ENCODE measurements around the gene UQCC2.

The UQCC2 gene

DNA sequence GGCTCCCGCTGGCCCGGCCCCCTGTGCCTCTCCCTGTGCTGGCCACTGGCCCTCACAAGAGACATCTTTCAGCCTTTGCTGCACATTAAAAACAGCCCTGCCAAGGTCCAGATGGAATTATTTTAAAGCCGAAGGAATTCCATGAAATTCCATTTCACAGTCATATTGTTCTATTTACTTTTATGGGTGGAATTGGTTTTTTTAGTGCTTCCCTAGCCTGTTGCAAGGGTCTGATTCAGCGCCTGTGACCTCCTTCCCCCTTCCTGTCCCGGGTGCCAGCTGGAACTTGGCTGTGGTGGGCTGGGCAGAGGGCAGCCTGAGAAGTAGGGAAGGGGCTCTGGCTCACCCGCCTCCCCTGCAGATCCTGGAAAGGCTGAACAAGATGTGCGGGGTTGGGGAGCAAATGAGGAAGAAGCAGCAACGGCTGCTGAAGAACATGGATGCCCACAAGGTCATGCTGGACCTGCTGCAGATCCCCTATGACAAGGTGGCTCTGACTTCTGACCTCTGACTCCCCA is 34.3 kb downstream of the UQCC2 start:
- Mint-ChIP-seq H3K27me3 (no peaks in the 10 kb centered on the region), H3K4me1 (ENCODE audit: low read depth) (no peaks in the 10 kb centered on the region), H3K27ac (no peak overlapping the region), H3K9me3 (ENCODE audit: low read depth) (no peaks in the 10 kb centered on the region), H3K4me3 (no peak overlapping the region), H3K36me3 (peaks cover 8% of the 10 kb centered on the region)

DNA sequence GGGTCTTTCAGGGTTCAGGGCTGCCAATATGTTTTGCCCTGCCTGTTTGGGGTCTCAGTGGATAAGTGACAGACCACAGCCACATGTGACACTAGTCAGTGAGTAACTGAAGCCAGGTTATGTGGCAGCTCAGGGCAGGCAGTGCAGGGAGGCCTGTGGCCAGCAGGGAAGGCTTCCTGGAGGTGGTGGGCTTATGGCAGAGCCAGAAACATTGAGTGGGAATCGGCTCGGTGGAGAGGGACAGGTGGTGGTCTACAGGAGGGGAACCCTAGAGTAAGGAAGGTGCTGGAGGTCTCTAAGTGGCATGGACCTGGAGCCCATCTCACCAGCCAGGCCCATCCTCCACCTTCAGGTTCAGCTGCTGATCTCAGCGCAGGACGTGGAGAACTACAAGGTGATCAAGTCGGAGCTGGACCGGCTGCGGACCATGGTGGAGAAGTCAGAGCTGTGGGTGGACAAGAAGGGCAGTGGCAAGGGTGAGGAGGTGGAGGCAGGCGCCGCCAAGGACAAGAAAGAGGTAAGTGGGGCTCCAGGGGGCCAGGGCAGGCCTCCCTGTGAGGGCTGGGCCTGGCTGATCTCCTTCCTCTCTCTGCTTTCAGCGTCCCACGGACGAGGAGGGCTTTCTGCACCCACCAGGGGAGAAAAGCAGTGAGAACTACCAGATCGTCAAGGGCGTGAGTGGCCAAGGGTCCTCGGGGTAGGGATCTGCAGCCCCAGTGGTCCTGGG is 34.9 kb downstream of the UQCC2 start:
- Mint-ChIP-seq H3K27ac (no peak overlapping the region), H3K9me3 (ENCODE audit: low read depth) (no peaks in the 10 kb centered on the region), H3K27me3 (no peaks in the 10 kb centered on the region), H3K4me3 (no peak overlapping the region), H3K36me3 (peaks cover 8% of the 10 kb centered on the region), H3K4me1 (ENCODE audit: low read depth) (no peaks in the 10 kb centered on the region)

DNA sequence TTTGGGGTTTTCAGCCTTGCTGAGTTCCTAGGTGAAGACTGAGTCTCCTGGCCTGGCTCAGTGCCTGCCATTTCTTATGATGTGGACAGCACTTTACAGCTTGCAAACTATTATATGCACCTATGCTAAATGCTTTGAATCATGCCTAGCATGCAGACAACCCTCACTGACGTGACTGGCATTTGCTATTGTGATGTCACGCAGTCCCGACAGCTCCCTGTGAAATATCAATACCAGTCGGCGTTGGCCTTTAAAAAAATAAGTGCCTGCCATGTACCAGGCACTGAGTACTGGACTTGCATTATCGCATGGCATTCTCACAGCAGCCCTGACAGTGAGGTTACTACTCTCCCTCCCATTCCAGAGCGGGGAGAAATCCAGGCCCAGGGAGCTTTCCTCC is 35.5 kb downstream of the UQCC2 start:
- Mint-ChIP-seq H3K4me3 (no peak overlapping the region), H3K27me3 (no peaks in the 10 kb centered on the region), H3K27ac (no peak overlapping the region), H3K36me3 (peaks cover 5% of the 10 kb centered on the region), H3K4me1 (ENCODE audit: low read depth) (no peaks in the 10 kb centered on the region), H3K9me3 (ENCODE audit: low read depth) (no peaks in the 10 kb centered on the region)

DNA sequence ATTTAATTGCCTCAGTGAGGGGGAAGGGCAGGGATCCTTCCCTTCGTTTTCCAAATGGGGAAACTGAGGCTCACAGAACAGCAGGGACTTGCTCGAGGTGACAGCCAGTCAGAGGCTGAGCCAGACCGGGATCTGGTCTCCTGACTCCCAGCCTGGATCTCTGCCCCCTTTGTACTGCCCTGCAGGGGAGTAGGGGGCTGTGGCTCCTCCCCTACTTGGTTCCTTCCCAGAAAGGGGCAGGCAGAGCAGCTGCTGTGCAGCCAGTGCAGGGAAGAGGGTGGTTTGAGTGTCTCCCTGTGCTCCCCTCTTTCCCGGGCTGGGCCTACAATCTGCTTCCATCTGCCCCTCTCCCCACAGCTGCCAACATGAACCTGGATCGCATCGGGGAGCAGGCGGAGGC is 37.6 kb downstream of the UQCC2 start:
- H3K27me3 Mint-ChIP-seq = no peaks in the 10 kb centered on the region
- H3K4me3 Mint-ChIP-seq = no peak overlapping the region
- H3K9me3 Mint-ChIP-seq (ENCODE audit: low read depth) = no peaks in the 10 kb centered on the region
- H3K36me3 Mint-ChIP-seq = peaks cover 5% of the 10 kb centered on the region
- no peak overlapping the region for H3K27ac Mint-ChIP-seq
- peaks cover 1% of the 10 kb centered on the region for H3K4me1 Mint-ChIP-seq (ENCODE audit: low read depth)

- no peak overlapping the region for H3K4me3 Mint-ChIP-seq
- no peak overlapping the region for H3K27ac Mint-ChIP-seq
- H3K27me3 Mint-ChIP-seq = no peaks in the 10 kb centered on the region
- H3K36me3 Mint-ChIP-seq = peaks cover 7% of the 10 kb centered on the region
- H3K4me1 Mint-ChIP-seq (ENCODE audit: low read depth) = peaks cover 5% of the 10 kb centered on the region
- H3K9me3 Mint-ChIP-seq (ENCODE audit: low read depth) = no peaks in the 10 kb centered on the region
These were observed 38.7 kb downstream of the UQCC2 start for GRCh38 chr6:33672808-33673207.

- peaks cover 5% of the 10 kb centered on the region for H3K4me1 Mint-ChIP-seq (ENCODE audit: low read depth)
- H3K36me3 Mint-ChIP-seq = peaks cover 5% of the 10 kb centered on the region
- no peaks in the 10 kb centered on the region for H3K27me3 Mint-ChIP-seq
- no peak overlapping the region for H3K4me3 Mint-ChIP-seq
- no peaks in the 10 kb centered on the region for H3K9me3 Mint-ChIP-seq (ENCODE audit: low read depth)
- no peak overlapping the region for H3K27ac Mint-ChIP-seq
These were observed 39.8 kb downstream of the UQCC2 start for GRCh38 chr6:33671744-33672072.

DNA sequence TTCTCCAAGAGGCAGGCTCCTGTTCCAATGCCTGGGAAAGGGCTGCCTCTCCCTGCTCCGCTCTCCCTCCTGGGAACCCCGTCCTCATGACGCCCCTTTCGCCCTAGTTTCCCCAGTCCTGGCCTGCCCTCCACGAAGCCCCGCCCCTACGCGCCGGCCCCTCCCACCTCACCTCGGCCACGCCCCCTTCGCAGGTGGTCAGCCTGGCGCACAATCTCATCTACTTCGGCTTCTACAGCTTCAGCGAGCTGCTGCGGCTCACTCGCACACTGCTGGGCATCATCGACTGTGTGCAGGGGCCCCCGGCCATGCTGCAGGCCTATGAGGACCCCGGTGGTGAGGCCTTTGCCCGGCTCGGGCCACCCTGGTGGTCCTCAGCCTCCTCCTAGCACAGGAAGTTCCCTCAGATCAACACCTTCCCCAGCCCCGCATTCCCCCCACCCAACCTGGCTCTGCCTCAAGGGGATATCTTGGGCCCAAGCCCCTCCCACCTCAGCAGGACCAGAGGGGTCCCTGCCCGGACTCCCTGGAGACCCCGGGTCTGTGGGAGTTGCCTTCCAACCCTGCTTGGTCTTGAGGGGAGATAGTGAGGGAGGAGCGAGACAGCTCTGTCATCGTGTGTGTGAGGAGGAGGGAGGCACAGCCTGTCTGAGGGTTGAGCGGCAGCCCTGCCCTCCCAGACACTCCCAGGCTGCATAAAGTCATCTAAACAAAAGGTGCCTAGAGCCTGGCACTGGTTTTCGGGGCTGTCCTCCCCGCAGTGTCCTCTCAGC is 40.3 kb downstream of the UQCC2 start:
- H3K36me3 Mint-ChIP-seq = peaks cover 5% of the 10 kb centered on the region
- no peak overlapping the region for H3K27ac Mint-ChIP-seq
- H3K27me3 Mint-ChIP-seq = no peaks in the 10 kb centered on the region

GRCh38 chr6:33670086-33670660 is 41.3 kb downstream of the UQCC2 start:
- no peaks in the 10 kb centered on the region for H3K9me3 Mint-ChIP-seq (ENCODE audit: low read depth)
- H3K4me3 Mint-ChIP-seq = no peak overlapping the region
- peaks cover 5% of the 10 kb centered on the region for H3K36me3 Mint-ChIP-seq
- H3K27me3 Mint-ChIP-seq = no peaks in the 10 kb centered on the region
- peaks cover 5% of the 10 kb centered on the region for H3K4me1 Mint-ChIP-seq (ENCODE audit: low read depth)
- H3K27ac Mint-ChIP-seq = no peak overlapping the region

More for the DNA sequence above, 40.3 kb downstream of the UQCC2 start:
- Mint-ChIP-seq H3K9me3 (ENCODE audit: low read depth) (no peaks in the 10 kb centered on the region), H3K4me1 (ENCODE audit: low read depth) (peaks cover 5% of the 10 kb centered on the region), H3K4me3 (no peak overlapping the region)

- H3K4me3 Mint-ChIP-seq = no peak overlapping the region
- no peaks in the 10 kb centered on the region for H3K9me3 Mint-ChIP-seq (ENCODE audit: low read depth)
- peaks cover 5% of the 10 kb centered on the region for H3K36me3 Mint-ChIP-seq
- peaks cover 5% of the 10 kb centered on the region for H3K4me1 Mint-ChIP-seq (ENCODE audit: low read depth)
- no peak overlapping the region for H3K27ac Mint-ChIP-seq
- no peaks in the 10 kb centered on the region for H3K27me3 Mint-ChIP-seq
These were observed 42.6 kb downstream of the UQCC2 start for GRCh38 chr6:33668914-33669313.

- H3K27me3 Mint-ChIP-seq = no peaks in the 10 kb centered on the region
- no peak overlapping the region for H3K27ac Mint-ChIP-seq
- peaks cover 3% of the 10 kb centered on the region for H3K36me3 Mint-ChIP-seq
- H3K4me1 Mint-ChIP-seq (ENCODE audit: low read depth) = peaks cover 5% of the 10 kb centered on the region
- H3K9me3 Mint-ChIP-seq (ENCODE audit: low read depth) = no peaks in the 10 kb centered on the region
- no peak overlapping the region for H3K4me3 Mint-ChIP-seq
These were observed 43.2 kb downstream of the UQCC2 start for GRCh38 chr6:33668328-33668727.

GRCh38 chr6:33667776-33668175 is 43.7 kb downstream of the UQCC2 start:
- no peak overlapping the region for H3K4me3 Mint-ChIP-seq
- no peak overlapping the region for H3K27ac Mint-ChIP-seq
- H3K36me3 Mint-ChIP-seq = peaks cover 3% of the 10 kb centered on the region
- peaks cover 5% of the 10 kb centered on the region for H3K4me1 Mint-ChIP-seq (ENCODE audit: low read depth)
- no peaks in the 10 kb centered on the region for H3K27me3 Mint-ChIP-seq
- H3K9me3 Mint-ChIP-seq (ENCODE audit: low read depth) = no peaks in the 10 kb centered on the region

DNA sequence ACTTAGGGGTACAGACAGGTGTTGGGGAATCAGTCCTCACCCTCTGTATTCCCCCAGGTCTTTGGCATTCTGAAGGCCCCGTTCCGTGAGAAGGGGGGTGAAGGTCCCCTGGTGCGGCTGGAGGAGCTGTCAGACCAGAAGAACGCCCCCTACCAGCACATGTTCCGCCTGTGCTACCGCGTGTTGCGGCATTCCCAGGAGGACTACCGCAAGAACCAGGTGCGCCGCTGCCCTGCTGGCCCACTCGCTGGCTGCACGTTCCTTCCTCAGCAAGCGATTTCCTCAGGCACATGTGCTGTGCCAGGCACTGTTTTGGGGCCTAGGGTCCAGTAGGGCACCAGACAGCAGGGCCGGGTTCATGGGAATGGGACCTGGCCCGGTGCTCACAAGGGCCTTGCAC is 44.4 kb downstream of the UQCC2 start:
- Mint-ChIP-seq H3K4me3 (no peak overlapping the region), H3K9me3 (ENCODE audit: low read depth) (no peaks in the 10 kb centered on the region), H3K27me3 (no peaks in the 10 kb centered on the region), H3K36me3 (peaks cover 3% of the 10 kb centered on the region), H3K4me1 (ENCODE audit: low read depth) (peaks cover 5% of the 10 kb centered on the region), H3K27ac (no peak overlapping the region)

DNA sequence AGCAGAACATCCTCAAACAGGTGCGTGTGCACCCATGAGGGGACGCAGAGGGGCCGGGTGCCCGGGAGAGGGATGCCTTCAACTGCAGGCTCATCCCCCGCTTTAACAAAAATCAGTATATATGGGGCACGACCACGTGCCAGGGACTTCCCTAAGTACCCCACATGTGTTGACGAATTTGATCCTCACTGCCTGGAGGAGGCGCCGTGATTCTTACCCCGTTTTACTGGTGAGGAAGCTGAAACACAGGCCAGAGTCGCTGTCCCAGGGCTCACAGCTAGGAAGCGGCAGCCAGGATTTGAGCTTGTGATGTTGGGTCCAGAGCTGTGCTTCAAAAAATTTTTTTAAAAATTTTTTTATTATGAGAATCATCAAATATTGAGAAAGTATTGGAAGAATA is 45.5 kb downstream of the UQCC2 start:
- Mint-ChIP-seq H3K27ac (no peak overlapping the region), H3K27me3 (no peaks in the 10 kb centered on the region), H3K4me1 (ENCODE audit: low read depth) (peaks cover 5% of the 10 kb centered on the region), H3K9me3 (ENCODE audit: low read depth) (no peaks in the 10 kb centered on the region), H3K4me3 (no peak overlapping the region), H3K36me3 (peaks cover 3% of the 10 kb centered on the region)

- H3K27ac Mint-ChIP-seq = no peak overlapping the region
- H3K27me3 Mint-ChIP-seq = no peaks in the 10 kb centered on the region
- peaks cover 5% of the 10 kb centered on the region for H3K4me1 Mint-ChIP-seq (ENCODE audit: low read depth)
- H3K4me3 Mint-ChIP-seq = no peak overlapping the region
- peaks cover 3% of the 10 kb centered on the region for H3K36me3 Mint-ChIP-seq
- no peaks in the 10 kb centered on the region for H3K9me3 Mint-ChIP-seq (ENCODE audit: low read depth)
These were observed 46.9 kb downstream of the UQCC2 start for GRCh38 chr6:33664506-33665057.

All from activated naive CD8-positive, alpha-beta T cell (primary cell).